Spleen (tissue), 7 donors: Measurements from ENCODE around the gene KLHL2.

ENCODE experiments used
- POLR2A ChIP-seq, 3 donors: fragments of 450-650 bp; IDR thresholded peaks; one replicate each; pipeline ENCODE4 v1.5.1; 2017; ENCODE audit warnings: antibody characterized with exemption in 3 of 3, mild to moderate bottlenecking in 1 of 3
- POLR2AphosphoS5 ChIP-seq, 3 donors: sonication (generic); formaldehyde crosslinking; IDR thresholded peaks; one replicate each; pipeline ENCODE4 v1.5.1; 2017; ENCODE audit warnings: antibody characterized with exemption in 3 of 3
- TF ChIP-seq, protein P1 (sequence below), 11 experiments: fragments of 200-600 bp in 7 of 11; fragments of 450-650 bp in 4 of 11; sonication (generic) in 4 of 11; IDR thresholded peaks in 8 of 11; conservative IDR thresholded peaks in 3 of 11; 1 replicate in 7 of 11; 2 replicates in 4 of 11; pipeline versions ENCODE4 v1.4.0 to v1.8.0; 2016 to 2021; ENCODE audit warnings: antibody characterized with exemption in 11 of 11, inconsistent platforms in 4 of 11, mild to moderate bottlenecking in 1 of 11
- donor health status: DM: no; HTN: no; CAD: no; lungs with moderate emphysema.
- donor health status: DM: no; HTN: no; CAD: no.
- donor health status: DM: no; HTN: no; CAD: no.

DNA sequence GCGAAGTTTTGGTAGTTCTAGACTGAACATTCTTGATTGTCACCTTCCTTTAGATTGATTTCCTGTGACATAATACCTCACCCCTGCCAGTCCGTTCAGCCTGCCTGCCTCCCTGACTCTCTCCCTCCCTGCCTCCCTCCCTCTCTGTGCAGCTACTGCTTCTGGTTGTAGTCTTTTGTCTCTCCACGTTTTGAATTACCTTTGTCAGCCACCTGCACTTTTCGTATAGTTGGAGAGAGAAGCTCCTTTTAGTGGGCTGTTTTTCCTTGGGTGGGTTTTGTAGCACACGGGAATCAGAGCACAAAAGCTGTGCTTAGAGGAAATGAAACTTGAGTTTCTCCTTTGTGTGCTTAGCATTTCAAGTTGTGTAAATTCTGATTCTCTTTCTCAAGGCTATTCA is 87.5 kb downstream of the KLHL2 start:
- TF ChIP-seq POLR2A (IDR thresholded peaks at IDR 0.05) (no peak), POLR2AphosphoS5 (IDR thresholded peaks at IDR 0.05) (no peak)
- TF ChIP-seq, protein P1, sequence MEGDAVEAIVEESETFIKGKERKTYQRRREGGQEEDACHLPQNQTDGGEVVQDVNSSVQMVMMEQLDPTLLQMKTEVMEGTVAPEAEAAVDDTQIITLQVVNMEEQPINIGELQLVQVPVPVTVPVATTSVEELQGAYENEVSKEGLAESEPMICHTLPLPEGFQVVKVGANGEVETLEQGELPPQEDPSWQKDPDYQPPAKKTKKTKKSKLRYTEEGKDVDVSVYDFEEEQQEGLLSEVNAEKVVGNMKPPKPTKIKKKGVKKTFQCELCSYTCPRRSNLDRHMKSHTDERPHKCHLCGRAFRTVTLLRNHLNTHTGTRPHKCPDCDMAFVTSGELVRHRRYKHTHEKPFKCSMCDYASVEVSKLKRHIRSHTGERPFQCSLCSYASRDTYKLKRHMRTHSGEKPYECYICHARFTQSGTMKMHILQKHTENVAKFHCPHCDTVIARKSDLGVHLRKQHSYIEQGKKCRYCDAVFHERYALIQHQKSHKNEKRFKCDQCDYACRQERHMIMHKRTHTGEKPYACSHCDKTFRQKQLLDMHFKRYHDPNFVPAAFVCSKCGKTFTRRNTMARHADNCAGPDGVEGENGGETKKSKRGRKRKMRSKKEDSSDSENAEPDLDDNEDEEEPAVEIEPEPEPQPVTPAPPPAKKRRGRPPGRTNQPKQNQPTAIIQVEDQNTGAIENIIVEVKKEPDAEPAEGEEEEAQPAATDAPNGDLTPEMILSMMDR (IDR thresholded peaks at IDR 0.05 in 8 of 11, conservative IDR thresholded peaks at IDR 0.05 in 3 of 11) = no peak
